ENCODE data around the gene ALG1L2.
"Not testable (repeated sequence)": the region's sequence is repeated elsewhere in the genome, so short reads cannot be mapped to it uniquely, and the experiment has no call there.

The ALG1L2 gene

DNA sequence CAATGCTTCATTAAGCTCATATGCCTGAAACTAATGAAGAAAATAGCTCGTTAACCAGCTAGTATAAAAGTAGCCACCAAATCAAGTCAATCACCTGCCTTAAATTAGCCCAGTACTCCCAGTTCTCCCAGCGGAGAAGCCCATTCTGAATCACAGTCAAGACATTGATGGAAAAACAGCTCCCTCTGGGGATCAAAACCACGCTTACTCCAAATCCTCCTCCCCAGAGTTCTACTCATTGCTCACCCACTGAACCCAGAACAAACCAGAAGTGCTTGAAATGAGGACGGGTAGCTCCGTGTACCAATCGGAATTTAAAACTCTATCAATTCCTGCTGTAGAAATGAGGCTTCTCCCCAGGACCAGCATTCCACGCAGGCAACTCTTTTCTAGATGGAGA lies 54.7 kb downstream of the ALG1L2 start:
- DNase-seq: not testable (repeated sequence)

DNA sequence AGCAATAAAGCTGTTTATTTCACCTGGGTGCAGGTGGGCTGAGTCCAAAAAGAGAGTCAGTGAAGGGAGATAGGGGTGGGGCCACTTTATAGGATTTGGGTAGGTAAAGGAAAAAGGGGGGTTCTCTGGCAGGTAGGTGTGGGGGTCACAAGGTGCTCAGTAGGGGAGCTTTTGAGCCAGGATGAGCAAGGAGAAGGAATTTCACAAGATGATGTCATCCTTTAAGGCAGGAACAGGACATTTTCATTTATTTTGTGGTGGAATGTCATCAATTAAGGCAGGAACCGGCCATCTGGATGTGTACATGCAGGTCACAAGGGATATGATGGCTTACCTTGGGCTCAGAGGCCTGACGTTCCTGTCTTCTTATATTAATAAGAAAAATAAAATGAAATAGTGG lies 56.1 kb downstream of the ALG1L2 start:
- DNase-seq: not testable (repeated sequence)

DNA sequence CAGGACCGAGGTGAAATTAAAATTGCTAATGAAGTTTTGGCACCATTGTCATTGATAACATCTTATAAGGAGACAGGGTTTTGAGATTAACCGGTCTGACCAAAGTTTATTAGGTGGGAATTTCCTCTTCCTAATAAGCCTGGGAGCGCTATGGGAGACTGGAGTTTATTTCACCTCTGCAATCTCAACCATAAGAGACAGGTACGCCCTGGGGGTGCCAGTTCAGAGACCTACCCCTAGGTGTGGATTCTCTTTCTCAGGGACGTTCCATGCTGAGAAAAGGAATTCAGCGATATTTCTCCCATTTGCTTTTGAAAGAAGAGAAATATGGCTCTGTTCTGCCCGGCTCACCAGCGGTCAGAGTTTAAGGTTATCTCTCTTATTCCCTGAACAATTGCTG lies 57.4 kb downstream of the ALG1L2 start:
- not testable (repeated sequence) for DNase-seq

DNA sequence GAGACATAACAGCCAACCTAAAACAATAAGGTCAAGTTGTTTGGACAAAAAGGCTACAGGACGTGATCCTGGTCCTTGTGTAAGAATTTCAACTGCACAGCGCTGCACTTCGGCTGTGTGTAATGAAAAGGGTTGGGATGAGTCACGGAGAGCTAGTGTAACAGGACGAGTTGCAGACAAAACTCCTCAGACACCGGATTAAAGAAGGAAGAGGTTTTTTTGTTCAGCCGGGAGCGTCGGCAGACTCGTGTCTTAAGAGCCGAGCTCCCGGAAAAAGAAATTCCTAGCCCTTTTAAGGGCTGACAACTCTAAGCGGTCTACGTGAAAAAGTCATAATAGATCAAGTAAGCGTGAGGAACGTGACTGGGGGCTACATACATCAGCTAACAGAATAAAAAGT lies 59.1 kb downstream of the ALG1L2 start:
- not testable (repeated sequence) for DNase-seq

DNA sequence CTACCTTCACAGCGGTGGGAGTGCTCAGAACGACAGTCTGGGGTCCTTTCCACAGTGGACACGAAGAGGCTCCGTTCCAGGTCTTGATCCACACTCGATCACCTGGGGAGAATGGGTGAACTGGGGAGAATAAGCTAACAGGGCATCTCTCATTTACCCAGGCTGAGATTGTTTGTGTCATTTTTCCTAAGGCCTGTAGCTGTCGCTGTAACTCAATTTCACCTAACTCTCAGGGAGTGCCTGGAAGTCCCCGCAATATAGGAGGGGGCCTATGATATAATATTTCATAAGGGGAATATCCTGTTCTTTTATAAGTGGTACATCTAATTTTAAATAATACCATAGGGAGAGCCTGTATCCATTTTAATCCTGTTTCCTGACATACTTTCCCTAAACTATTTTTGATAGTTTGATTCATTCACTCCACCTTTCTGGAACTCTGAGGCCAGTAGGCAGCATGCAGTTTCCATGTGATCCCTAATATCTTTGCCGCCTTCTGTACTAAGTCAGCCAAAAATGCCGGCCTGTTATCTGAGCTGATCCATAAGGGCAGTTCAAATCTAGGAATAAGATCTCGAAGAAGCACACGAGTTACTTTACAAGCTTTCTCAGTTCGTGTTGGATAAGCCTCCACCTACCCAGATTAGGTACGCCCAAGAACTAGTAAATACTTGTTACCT lies 62.2 kb downstream of the ALG1L2 start:
- not testable (repeated sequence) for DNase-seq

DNA sequence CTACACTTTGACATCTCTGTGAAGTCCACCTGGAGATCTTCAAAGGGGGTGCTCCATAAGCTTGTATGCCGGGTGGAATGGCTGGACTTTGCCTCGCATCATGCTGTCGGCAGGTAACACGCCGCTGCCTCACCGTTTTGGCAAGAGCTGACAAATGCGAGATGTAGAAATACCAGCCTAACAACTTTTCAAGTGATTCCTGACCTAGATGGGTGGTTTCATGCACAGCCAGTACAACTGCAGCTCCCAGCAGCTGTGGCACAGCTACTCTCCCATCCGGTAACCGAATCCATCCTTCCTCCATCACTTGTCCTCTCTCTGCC lies 62.7 kb downstream of the ALG1L2 start:
- DNase-seq: not testable (repeated sequence)

DNA sequence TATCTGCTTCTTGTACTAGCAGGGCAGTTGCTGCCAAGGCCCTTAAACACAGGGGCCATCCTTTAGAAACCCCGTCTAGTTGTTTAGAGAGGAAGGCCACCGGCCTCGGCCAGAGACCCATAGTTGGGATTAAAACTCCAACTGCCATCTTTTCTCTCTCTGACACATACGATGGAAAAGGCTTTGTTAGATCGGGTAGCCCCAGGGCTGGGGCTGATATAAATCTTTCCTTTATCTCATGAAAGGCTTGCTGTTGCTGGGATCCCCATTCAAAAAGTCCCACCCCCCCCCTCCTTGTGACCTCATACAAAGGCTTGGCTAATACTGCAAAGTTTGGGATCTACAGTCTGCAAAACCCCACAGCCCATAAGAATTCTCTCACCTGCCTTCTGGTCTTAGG lies 63.8 kb downstream of the ALG1L2 start:
- not testable (repeated sequence) for DNase-seq

DNA sequence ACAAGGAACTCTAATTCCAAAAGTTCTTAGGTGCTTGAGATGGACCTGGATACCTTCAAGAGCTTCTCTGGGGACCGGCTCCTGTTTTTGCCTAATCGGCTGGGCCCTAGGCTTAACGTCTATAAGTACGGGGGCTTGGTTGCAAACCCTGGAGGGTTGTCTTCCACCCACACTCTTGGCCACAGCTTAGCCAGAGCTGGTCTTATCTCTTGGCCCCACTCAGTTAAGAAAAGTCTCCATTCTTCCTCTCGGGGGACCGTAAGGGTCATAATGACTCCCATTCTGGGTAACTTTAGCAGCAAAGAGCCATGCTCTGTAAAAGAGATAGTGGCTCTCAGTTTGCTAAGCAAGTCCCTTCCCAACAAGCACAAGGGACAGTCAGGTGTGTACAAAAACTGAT lies 64.8 kb downstream of the ALG1L2 start:
- DNase-seq: not testable (repeated sequence)

All from 8988T (cell line).